Stimulated activated CD4-positive, alpha-beta T cell treated with anti-CD3 and anti-CD28 coated beads, TNF-alpha, amount 100 ng/mL, for 4 hours (primary cell): ENCODE measurements around the gene USP7.
"Not testable (repeated sequence)": the region's sequence is repeated elsewhere in the genome, so short reads cannot be mapped to it uniquely, and the experiment has no call there.

Source experiments
- DNase-seq, 3 experiments: peaks; one replicate each; pipeline ENCODE4 v3.0.0-alpha.2; 2020; ENCODE audit warnings: low read depth in 3 of 3

The USP7 gene

DNA sequence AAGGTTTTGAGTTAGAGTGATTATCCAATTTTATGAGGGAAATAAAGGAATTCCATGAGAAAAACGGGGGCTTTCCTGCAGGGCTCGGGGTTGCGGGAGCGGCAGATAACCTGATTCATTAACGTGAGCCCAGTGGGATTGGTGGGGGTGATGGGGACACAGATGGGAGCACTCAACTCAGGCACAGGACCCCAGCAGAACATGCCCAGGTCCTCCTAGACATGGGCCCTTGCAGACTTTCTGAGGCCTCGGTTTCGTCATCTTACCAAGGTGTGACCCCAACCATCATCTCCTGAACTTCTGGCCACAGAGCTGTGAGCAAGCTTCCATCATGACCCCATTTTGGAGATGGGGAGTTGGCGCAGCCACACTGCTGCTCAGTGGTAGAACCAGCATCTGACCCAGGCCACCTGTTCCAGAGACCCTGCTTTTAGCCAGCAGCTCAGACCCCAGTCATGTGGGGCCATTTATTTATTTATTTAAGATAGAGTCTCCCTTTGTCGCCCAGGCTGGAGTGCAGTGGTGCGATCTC is 117.2 kb downstream of the USP7 start:
- DNase-seq, result no peak

DNA sequence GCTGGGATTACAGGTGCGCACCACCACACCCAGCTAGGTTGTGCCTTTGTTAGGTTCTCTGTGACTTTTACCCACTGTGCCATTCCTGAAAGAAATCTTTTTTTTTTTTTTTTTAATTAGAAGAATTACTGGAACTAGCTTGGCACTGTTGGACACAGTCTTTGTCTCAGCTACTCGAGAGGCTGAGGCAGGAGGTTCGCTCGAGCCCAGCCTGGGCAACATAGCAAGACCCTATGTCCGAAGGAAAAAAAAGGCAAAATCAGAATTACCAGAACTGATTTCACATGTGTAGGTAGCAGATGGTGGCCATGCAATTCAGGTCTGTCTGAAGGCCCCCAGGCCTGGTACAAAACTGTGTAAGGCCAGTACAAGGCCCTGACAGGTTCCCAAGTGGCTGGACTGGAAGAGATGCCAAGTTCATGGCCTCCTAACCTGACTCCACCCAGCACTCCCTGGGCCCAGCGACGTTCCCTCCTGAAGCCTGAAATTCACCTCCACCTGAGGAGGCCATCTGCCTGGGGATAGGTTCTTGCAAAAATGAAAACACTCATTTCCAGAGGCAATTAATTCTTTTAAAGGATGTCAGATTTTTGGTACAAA is 117.9 kb downstream of the USP7 start:
- DNase-seq, result no peak

GRCh38 chr16:8843296-8843695 is 120.4 kb downstream of the USP7 start:
- not testable (repeated sequence) for DNase-seq
